Large intestine (tissue), 3 donors: ENCODE data around the gene SFI1. TPM values are rescaled to one million over a fixed set of nuclear protein-coding genes. Genes with fewer than 3 reads are reported as not detected.

Experiments
- DNase-seq, 2 donors: peaks; one replicate each; pipeline versions ENCODE4 v3.0.0 to v3.0.0-alpha.2; 2013
- H3K27ac ChIP-seq: one replicate; pipeline ENCODE4 v1.5.1; 2013; ENCODE audit warnings: low read length
- H3K27me3 ChIP-seq: 2 replicates; pipeline ENCODE4 v1.6.1; 2013; ENCODE audit warnings: low read length; ENCODE audit not compliant: control insufficient read depth, insufficient read depth
- H3K36me3 ChIP-seq: 2 replicates; pipeline ENCODE4 v1.6.1; 2013; ENCODE audit warnings: low read length; ENCODE audit not compliant: control insufficient read depth, insufficient read depth
- H3K4me1 ChIP-seq: one replicate; pipeline ENCODE4 v1.6.1; 2013; ENCODE audit warnings: low read length; ENCODE audit not compliant: control insufficient read depth, insufficient read depth
- H3K4me3 ChIP-seq: one replicate; pipeline ENCODE4 v1.5.1; 2013; ENCODE audit warnings: low read length
- H3K9me3 ChIP-seq: one replicate; pipeline ENCODE4 v1.6.1; 2013; ENCODE audit warnings: mild to moderate bottlenecking, low read depth, low read length, moderate library complexity; ENCODE audit not compliant: control insufficient read depth
- WGBS: methylation state at CpG from one replicate; pipeline ENCODE4 v1.1.5; 2013; ENCODE audit warnings: low lambda C conversion rate; ENCODE audit not compliant: insufficient coverage; 5-methylcytosine and 5-hydroxymethylcytosine counted together
- polyA plus RNA-seq: library from polyadenylated mRNA; unstranded; fragments of 120-200 nt; gene quantifications from one replicate; pipeline ENCODE4 v1.2.1, GENCODE V29; 2013

SFI1 gene
- polyA plus RNA-seq, 1 donor: 83.1 TPM

DNA sequence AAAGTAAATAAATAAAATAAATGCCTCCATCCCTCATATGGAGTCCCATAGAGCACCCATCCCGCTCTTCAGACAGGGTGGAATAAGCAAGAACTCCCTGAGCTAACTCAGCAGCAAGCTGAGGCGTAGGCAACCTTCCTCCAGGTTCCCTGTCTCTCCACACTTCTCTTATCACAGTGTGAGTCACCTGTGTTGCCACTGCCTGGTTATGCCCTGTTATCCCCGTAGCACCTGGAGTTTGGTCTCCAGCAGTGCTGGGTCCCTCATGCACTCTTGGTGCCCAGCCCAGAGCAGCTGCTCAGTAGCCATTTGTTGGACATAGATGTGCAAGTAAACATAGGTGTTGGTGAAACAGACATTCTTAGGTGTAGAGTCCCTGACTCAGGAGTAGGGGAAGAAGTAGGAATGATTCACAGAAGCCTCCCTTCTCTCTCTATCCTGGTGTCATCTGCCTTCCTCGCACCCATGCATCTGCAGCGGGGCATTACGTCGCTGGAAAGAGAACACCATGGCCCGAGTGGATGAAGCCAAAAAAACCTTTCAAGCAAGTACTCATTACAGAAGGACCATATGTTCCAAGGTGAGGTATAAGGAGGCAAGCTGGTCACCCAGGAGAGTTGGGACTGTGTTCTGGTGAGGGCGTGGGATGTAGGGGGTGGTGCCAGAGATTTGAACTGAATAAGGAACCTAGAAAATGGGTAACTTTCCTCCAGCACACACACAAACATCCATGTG lies 109.7 kb downstream of the SFI1 start:
- Histone ChIP-seq H3K4me3 (no peak overlapping the region), H3K4me1 (peaks cover 23% of the 10 kb centered on the region), H3K27me3 (no peaks in the 10 kb centered on the region), H3K9me3 (no peaks in the 10 kb centered on the region), H3K27ac (peak overlapping the region; percentile 81), H3K36me3 (peaks cover 54% of the 10 kb centered on the region)
- no CpG with 5 or more reads among the region's 9 CpGs for WGBS
- DNase-seq: peak; percentile 75 to 85

DNA sequence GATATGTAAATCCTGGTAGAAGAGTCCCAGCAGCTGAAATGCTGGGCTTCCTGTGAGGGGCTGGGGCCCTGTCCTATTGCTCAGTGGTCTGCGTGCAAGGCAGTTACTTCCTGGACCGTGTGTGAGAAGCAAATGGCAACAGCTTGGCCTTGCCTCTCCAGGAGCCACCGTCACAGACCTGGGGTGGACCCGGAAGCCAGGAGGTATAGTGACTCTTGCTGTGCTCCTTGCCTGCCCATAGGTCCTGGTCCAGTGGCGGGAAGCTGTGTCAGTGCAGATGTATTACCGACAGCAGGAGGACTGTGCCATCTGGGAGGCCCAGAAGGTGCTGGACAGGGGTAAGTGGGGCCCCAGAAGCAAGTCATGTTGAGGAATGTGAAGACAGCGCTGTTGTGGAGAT lies 111.4 kb downstream of the SFI1 start:
- Histone ChIP-seq H3K9me3 (no peaks in the 10 kb centered on the region), H3K36me3 (peaks cover 58% of the 10 kb centered on the region), H3K4me3 (no peak overlapping the region), H3K4me1 (peaks cover 26% of the 10 kb centered on the region), H3K27ac (no peak overlapping the region), H3K27me3 (no peaks in the 10 kb centered on the region)
- no CpG with 5 or more reads among the region's 7 CpGs for WGBS
- DNase-seq: no peak

DNA sequence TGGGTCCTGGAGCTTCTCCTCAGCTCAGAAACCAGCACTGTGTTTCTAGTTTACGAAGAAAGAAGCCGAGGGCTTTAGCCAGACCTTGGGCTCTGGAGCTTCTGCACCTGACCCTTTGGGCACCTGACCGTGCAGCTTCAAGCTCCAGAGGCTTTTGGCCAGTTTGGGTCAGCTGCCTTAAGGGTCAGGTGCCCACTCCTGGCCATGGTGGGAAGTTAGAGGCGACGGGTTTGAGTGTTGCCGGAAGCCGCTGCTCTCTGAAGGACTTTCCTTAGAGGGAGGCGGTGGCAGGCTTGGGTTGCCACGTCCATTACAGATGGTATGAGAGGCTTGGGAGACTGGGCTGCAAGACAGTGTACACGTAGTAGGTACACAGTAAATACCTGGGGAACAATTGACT lies 113.4 kb downstream of the SFI1 start:
- Histone ChIP-seq H3K4me3 (no peak overlapping the region), H3K27ac (no peak overlapping the region), H3K4me1 (peaks cover 40% of the 10 kb centered on the region), H3K9me3 (peaks cover 6% of the 10 kb centered on the region), H3K27me3 (no peaks in the 10 kb centered on the region), H3K36me3 (peaks cover 51% of the 10 kb centered on the region)
- WGBS: no CpG with 5 or more reads among the region's 10 CpGs
- DNase-seq: no peak

DNA sequence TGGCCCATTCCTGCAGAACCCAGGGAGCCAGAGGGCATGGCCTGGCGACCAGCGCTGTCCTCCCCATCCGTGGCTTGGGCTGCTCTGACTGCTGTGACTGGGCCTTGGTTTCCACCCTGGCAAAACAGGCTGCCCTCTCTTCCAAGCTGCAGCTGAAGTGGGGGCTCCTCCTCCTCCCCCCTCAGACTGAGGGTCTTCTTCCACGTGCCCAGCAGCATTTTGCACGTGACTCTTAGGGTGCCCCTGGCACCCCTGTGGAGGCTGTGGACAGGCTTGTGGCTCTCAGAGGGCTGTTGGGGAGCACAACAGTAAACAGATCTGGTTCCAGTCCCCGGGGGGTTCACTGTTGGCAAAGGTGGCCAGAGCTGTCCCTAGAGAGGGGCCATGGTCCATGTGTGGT lies 114.3 kb downstream of the SFI1 start:
- Histone ChIP-seq H3K9me3 (peaks cover 6% of the 10 kb centered on the region), H3K36me3 (peaks cover 55% of the 10 kb centered on the region), H3K27me3 (no peaks in the 10 kb centered on the region), H3K4me1 (peaks cover 40% of the 10 kb centered on the region), H3K4me3 (no peak overlapping the region), H3K27ac (no peak overlapping the region)
- no CpG with 5 or more reads among the region's 6 CpGs for WGBS
- DNase-seq: no peak

DNA sequence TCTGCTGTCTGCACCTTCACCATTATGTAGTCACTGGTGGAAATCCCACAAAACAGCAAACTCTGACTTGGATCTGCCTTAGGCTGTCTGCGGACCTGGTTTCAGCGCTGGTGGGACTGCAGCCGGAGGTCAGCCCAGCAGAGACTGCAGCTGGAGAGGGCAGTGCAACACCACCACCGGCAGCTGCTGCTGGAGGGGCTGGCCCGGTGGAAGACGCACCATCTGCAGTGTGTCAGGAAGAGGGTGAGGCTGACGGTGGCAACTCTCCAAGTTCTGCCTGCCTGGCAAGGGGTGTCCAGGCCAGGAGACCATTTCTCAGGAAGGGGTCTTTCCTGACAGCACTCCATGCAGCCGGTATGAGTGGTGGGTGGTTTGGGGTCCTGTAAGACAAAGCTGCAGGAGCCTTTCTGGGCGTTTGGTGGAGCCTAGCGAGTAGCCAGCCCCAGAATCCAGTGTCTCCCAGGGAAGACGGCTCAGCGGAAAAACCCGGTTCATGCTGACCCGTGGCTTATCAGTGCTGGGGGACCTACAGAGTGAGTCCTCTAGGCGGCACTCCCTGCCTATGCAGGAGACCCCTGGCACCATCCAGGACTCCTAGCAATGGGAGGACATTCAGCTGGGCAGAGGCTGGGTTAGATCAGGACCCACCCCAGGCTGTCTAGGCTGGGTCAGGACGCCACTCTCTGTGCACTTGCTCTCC lies 114.9 kb downstream of the SFI1 start:
- peaks cover 40% of the 10 kb centered on the region for H3K4me1 ChIP-seq
- no peaks in the 10 kb centered on the region for H3K27me3 ChIP-seq
- no peak overlapping the region for H3K27ac ChIP-seq
- H3K9me3 ChIP-seq: peaks cover 6% of the 10 kb centered on the region
- H3K4me3 ChIP-seq: no peak overlapping the region
- WGBS: no CpG with 5 or more reads among the region's 16 CpGs
- peaks cover 57% of the 10 kb centered on the region for H3K36me3 ChIP-seq
- DNase-seq: no peak

DNA sequence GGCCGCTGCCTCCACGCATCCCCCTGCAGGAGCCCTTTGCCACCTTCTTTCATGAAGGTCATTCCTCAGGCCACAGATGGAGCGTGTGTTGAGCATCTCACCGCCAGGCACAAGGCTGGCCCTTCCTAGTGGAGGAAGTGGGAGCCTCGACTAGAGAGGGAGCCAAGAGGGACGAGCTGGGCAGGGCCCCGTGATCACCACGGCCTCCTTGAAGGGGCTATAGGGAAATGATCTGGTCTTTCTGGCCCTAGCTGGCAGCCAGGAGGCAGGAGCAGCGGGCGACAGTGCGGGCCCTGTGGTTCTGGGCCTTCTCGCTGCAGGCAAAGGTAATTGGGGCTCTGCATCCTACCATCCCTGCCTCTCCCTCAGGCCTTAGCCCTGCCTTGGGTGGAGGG lies 116.6 kb downstream of the SFI1 start:
- peaks cover 49% of the 10 kb centered on the region for H3K4me1 ChIP-seq
- peaks cover 6% of the 10 kb centered on the region for H3K9me3 ChIP-seq
- no peaks in the 10 kb centered on the region for H3K27me3 ChIP-seq
- no peak for DNase-seq
- H3K4me3 ChIP-seq: no peak overlapping the region
- peak overlapping the region; percentile 58 for H3K27ac ChIP-seq
- no CpG with 5 or more reads among the region's 12 CpGs for WGBS
- peaks cover 64% of the 10 kb centered on the region for H3K36me3 ChIP-seq

DNA sequence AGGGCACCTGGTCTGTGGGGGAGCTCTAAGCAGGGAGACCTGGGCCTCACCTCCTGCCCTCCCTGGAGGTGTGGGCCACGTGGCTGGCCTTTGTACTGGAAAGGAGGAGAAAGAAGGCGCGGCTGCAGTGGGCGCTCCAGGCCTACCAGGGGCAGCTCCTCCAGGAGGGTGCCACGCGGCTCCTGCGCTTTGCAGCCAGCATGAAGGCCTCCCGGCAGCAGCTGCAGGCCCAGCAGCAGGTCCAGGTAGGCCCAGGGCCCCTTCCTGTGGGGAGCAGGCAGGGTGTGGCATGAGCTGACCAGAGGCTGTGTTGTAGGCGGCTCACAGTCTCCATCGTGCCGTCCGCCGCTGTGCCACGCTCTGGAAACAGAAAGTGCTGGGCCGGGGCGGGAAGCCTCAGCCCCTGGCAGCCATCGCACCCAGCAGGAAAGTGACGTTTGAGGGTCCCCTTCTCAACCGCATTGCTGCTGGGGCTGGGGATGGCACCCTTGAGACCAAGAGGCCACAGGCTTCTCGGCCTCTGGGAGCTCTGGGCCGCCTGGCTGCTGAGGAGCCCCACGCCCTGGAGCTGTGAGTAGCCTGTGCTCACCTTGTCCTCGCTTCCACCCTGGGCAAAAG lies 117.1 kb downstream of the SFI1 start:
- Histone ChIP-seq H3K4me1 (peaks cover 49% of the 10 kb centered on the region), H3K36me3 (peaks cover 63% of the 10 kb centered on the region), H3K27ac (peak overlapping the region; percentile 58), H3K9me3 (peaks cover 6% of the 10 kb centered on the region), H3K4me3 (no peak overlapping the region), H3K27me3 (no peaks in the 10 kb centered on the region)
- no CpG with 5 or more reads among the region's 23 CpGs for WGBS
- DNase-seq: peak; percentile 74 to 89

DNA sequence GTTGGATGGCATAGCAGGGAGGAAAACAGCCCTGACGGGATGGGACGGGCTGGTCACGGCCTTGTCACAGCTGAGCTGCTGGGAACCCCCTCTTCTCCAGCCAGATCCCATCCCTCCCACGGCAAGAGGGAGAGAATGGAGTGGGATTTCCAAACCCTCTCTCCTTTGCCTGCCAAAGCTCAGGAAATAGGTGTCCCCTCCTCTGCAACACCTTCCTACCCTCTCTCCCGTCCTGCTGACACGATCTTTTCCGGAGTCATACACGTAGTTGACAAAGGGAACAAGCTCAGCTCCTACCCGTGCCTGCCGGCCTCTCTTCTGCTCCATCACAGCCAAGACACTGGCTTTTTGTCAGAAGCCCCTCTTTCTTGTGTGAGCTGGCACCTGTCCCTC lies 117.6 kb downstream of the SFI1 start:
- peaks cover 6% of the 10 kb centered on the region for H3K9me3 ChIP-seq
- H3K27ac ChIP-seq: peak overlapping the region; percentile 58
- 83% methylated on average over 2 of the region's 10 CpGs for WGBS
- H3K27me3 ChIP-seq: no peaks in the 10 kb centered on the region
- H3K4me3 ChIP-seq: no peak overlapping the region
- H3K36me3 ChIP-seq: peaks cover 64% of the 10 kb centered on the region
- no peak for DNase-seq
- peaks cover 54% of the 10 kb centered on the region for H3K4me1 ChIP-seq

DNA sequence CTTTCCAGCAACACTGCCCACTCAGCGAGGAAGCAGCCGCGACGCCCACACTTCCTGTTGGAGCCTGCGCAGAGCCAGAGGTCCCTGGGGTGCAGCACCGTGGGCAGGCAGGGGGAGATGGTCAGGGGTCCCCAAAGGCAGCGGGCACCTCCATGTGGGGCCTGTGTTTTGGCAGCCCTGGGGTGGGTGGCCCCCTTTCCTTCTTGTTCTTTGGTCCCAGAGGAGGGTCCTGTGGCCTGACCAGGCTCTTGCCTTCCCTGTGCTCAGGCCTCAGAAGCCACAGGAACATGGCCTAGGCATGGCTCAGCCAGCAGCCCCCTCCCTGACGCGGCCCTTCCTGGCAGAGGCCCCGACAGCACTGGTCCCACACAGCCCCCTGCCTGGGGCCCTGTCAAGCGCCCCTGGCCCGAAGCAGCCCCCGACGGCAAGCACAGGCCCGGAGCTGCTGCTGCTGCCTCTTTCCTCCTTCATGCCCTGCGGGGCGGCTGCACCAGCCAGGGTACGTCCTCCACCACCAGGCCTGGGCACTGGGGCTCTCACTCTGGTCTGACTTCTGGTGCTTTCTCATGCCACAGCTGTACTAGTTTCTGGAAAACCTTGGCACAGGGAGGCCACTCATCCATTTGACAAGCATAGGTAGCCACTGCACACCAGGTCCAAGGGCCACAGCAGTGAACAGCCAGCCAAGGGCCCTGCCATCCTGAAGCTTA lies 118.6 kb downstream of the SFI1 start:
- peaks cover 64% of the 10 kb centered on the region for H3K36me3 ChIP-seq
- no peak overlapping the region for H3K4me3 ChIP-seq
- H3K4me1 ChIP-seq: peaks cover 54% of the 10 kb centered on the region
- no peak for DNase-seq
- H3K27me3 ChIP-seq: no peaks in the 10 kb centered on the region
- no peak overlapping the region for H3K27ac ChIP-seq
- peaks cover 6% of the 10 kb centered on the region for H3K9me3 ChIP-seq
- no CpG with 5 or more reads among the region's 18 CpGs for WGBS

DNA sequence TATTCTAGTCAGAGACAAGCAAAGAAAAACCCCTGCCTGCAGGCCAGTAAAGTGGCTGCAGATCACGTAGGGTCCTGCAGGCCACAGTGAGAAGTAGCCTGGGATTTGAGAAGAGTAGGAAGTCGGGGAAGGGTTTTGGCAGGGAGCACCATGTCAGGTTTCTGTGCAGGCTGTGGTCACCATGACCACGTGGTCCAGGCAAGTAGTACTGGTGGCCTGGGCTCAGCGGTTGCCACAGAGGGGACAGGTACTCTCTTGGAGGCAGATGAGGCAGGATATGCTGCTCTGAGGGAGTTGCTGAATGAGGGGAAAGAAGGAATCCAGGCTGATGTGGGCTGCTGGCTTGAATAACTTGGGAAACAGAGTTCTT lies 119.1 kb downstream of the SFI1 start:
- WGBS: no CpG with 5 or more reads among the region's 4 CpGs
- Histone ChIP-seq H3K9me3 (peaks cover 6% of the 10 kb centered on the region), H3K27me3 (no peaks in the 10 kb centered on the region), H3K27ac (no peak overlapping the region), H3K36me3 (peaks cover 64% of the 10 kb centered on the region), H3K4me1 (peaks cover 54% of the 10 kb centered on the region), H3K4me3 (no peak overlapping the region)
- no peak for DNase-seq
